Mucosa of descending colon (tissue), 3 donors: ENCODE results near the gene PSAP. TPM values are rescaled to one million over a fixed set of nuclear protein-coding genes. Genes with fewer than 3 reads are reported as not detected.
A peak's percentile ranks its signal among the peaks of the same experiment; 100 is the strongest.
"Not testable (repeated sequence)": the region's sequence is repeated elsewhere in the genome, so short reads cannot be mapped to it uniquely, and the experiment has no call there.

Experiments
- ATAC-seq: fragments of 200-7000 bp; cut with Tn5 transposase; one replicate; pipeline ENCODE4 v1.9.1; 2020; ENCODE audit warnings: mild to moderate bottlenecking, moderate library complexity
- DNase-seq, 3 donors: peaks; one replicate each; pipeline ENCODE4 v3.0.0-alpha.2; 2020
- H3K36me3 ChIP-seq: fragments of 200-600 bp; one replicate; pipeline ENCODE4 v1.8.0; 2021; ENCODE audit warnings: low read depth, mild to moderate bottlenecking
- H3K4me1 ChIP-seq: fragments of 200-600 bp; one replicate; pipeline ENCODE4 v1.8.0; 2021; ENCODE audit warnings: low read depth, mild to moderate bottlenecking
- H3K4me3 ChIP-seq: fragments of 200-600 bp; one replicate; pipeline ENCODE4 v1.8.0; 2021; ENCODE audit warnings: mild to moderate bottlenecking
- H3K9me3 ChIP-seq: fragments of 200-600 bp; one replicate; pipeline ENCODE4 v1.8.0; 2021; ENCODE audit warnings: mild to moderate bottlenecking
- intact Hi-C, 2 donors: fragments of 100-400 bp; cut with DNase I in 1 of 2; cut with micrococcal nuclease in 1 of 2; formaldehyde crosslinking; loops; one replicate each; pipeline versions ENCODE4 v1.11.0 to v1.11.1; 2022; cut with DNase I, micrococcal nuclease
- total RNA-seq, 3 donors: library from RNA; stranded (reverse); fragmentation: NEBNext Ultra II Directional in 2 of 3; extraction: Animal tissue kit (Norgen Biotek cat#: 25700) in 2 of 3; gene quantifications; one replicate each; pipeline versions ENCODE4 v1.2.1 to v1.2.4, GENCODE V29; 2021 to 2023
- TF ChIP-seq, protein P1 (sequence below): fragments of 200-600 bp; IDR thresholded peaks from one replicate; pipeline ENCODE4 v1.8.0; 2022; ENCODE audit warnings: antibody characterized with exemption, mild to moderate bottlenecking
- donor health status: DM: no; HTN: no; CAD: no; lungs with moderate emphysema.
- donor health status: DM: no; HTN: no; CAD: no.
- donor health status: DM: no; HTN: yes; CAD: no.

Gene PSAP
- total RNA-seq, 3 donors from 2014 or later = 561 to 810 (median 653) TPM

- TF ChIP-seq, protein P1, sequence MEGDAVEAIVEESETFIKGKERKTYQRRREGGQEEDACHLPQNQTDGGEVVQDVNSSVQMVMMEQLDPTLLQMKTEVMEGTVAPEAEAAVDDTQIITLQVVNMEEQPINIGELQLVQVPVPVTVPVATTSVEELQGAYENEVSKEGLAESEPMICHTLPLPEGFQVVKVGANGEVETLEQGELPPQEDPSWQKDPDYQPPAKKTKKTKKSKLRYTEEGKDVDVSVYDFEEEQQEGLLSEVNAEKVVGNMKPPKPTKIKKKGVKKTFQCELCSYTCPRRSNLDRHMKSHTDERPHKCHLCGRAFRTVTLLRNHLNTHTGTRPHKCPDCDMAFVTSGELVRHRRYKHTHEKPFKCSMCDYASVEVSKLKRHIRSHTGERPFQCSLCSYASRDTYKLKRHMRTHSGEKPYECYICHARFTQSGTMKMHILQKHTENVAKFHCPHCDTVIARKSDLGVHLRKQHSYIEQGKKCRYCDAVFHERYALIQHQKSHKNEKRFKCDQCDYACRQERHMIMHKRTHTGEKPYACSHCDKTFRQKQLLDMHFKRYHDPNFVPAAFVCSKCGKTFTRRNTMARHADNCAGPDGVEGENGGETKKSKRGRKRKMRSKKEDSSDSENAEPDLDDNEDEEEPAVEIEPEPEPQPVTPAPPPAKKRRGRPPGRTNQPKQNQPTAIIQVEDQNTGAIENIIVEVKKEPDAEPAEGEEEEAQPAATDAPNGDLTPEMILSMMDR = no peak
- intact Hi-C loops = no loop called here
- H3K9me3 ChIP-seq = no peaks in the 10 kb centered on the region
- DNase-seq = peak in 1 of 3 donors; percentile 27
- peak; percentile 67 for ATAC-seq
- peaks cover 3% of the 10 kb centered on the region for H3K4me1 ChIP-seq
- no peak overlapping the region for H3K4me3 ChIP-seq
- no peaks in the 10 kb centered on the region for H3K36me3 ChIP-seq
Measured at GRCh38 chr10:71878327-71879034, 27.4 kb upstream of the PSAP start.

GRCh38 chr10:71877821-71878220, 26.8 kb upstream of the PSAP start:
- Histone ChIP-seq H3K4me1 (peaks cover 3% of the 10 kb centered on the region), H3K4me3 (no peak overlapping the region), H3K36me3 (no peaks in the 10 kb centered on the region), H3K9me3 (no peaks in the 10 kb centered on the region)
- ATAC-seq (no peak), DNase-seq (peak in 1 of 3 donors; percentile 7)
- TF ChIP-seq, protein P1 = no peak
- intact Hi-C loops = no loop called here

DNA sequence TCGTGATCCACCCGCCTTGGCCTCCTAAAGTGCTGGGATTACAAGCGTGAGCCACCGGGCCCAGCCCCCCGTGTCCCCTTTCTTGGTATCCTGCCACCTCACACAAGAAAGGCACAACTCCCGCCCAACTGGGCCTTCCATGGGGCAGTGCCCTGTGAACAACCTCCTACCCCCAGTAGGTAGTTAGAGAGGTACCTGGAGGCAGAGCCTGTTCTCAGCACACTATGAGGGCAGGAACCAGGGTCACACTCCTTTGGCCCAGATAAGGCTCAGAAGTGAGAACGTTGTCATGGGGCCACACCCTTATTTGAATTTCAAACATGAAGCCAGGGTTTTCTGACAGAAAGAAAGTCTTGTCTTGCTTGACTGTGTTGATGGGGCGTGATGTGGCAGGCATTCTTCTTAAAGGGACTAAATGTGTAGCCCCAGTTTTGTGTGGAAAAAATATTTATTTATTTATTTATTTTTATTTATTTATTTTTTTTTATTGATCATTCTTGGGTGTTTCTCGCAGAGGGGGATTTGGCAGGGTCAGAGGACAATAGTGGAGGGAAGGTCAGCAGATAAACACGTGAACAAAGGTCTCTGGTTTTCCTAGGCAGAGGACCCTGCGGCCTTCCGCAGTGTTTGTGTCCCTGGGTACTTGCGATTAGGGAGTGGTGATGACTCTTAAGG, 23.8 kb upstream of the PSAP start:
- ATAC-seq = peak; percentile 54
- H3K4me3 ChIP-seq, H3K36me3 ChIP-seq, H3K4me1 ChIP-seq, intact Hi-C loops, H3K9me3 ChIP-seq: not testable (repeated sequence)
- peak in 1 of 3 donors; percentile 9 for DNase-seq

DNA sequence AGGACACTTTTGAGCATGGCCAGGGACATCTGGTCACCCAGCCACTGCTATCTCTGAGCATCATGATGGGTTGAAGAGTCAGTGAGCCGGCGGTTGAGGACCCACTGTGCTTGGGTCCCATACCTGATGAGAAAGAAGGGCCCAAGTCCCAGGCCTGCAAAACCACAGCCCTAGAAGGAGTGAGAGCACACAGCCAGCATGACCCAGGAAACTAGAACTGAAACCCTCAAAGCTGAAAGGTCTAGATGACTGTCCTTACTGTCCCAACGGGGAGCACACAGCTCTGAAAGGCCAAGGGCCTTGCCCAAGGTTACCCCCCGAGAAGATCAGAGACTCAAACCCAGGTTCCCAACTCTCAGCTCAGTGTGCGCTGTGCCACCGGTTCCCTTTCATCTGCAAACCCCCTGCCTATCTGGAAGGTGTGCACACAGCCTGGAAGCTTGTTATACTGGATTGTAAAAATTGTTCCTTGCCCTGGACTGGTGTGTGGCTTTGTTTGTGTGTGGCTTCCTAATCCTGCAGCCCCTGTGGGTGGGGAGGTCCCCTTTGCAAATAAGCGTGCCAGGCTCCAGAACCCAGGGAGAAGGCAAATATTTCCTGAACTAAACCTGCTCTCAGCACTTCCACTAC, 22.6 kb upstream of the PSAP start:
- peak; percentile 27 for ATAC-seq
- TF ChIP-seq, protein P1 = no peak

GRCh38 chr10:71869601-71870000, 18.6 kb upstream of the PSAP start:
- intact Hi-C loops, H3K4me1 ChIP-seq, H3K9me3 ChIP-seq, ATAC-seq, H3K4me3 ChIP-seq, H3K36me3 ChIP-seq: not testable (repeated sequence)
- DNase-seq = peak in 1 of 3 donors; percentile 52

More for the DNA sequence above, 22.6 kb upstream of the PSAP start:
- Histone ChIP-seq H3K9me3 (no peaks in the 10 kb centered on the region), H3K4me1 (peaks cover 9% of the 10 kb centered on the region), H3K4me3 (no peak overlapping the region), H3K36me3 (no peaks in the 10 kb centered on the region)
- intact Hi-C loops = no loop called here
- no peak for DNase-seq

DNA sequence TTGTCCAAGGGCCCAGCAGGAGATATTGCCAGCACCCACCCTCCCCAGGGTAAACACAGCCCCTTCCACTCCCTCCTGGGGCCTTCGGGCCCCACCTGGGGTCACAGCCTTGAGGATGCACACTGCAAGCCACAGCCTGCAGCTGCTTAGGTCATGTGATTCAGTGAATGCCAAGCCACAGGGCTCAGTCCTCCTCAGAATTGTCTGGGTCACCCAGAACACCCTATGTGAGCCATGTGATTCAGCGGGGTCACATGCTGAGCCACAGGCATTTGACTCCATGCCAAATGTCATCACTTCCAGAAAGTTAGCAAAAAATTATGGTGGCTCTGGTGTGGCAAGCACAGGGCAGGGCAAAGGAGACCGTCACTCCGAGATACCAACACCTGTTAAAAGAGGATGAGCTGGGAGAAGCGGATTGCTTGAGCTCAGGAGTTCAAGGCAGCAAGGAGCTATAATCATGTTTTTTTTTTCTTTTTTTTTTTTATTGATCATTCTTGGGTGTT, 17.2 kb upstream of the PSAP start:
- peak; percentile 46 to 62 (median 59) for DNase-seq
- H3K4me3 ChIP-seq = no peak overlapping the region
- peak; percentile 60 for ATAC-seq
- peaks cover 6% of the 10 kb centered on the region for H3K4me1 ChIP-seq
- H3K9me3 ChIP-seq = no peaks in the 10 kb centered on the region
- intact Hi-C loops = no loop called here
- TF ChIP-seq, protein P1 = no peak
- H3K36me3 ChIP-seq = no peaks in the 10 kb centered on the region
